H1 (cell line): ENCODE results near the gene ARHGAP6.
A peak's percentile ranks its signal among the peaks of the same experiment; 100 is the strongest.

ENCODE experiments used
- BCL11A ChIP-seq, 2 experiments: IDR thresholded peaks; one replicate each; pipeline ENCODE4 v1.6.1; 2011; ENCODE audit warnings: low read depth in 2 of 2, low read length in 2 of 2, mild to moderate bottlenecking in 2 of 2
- CTCF ChIP-seq, 3 experiments: IDR thresholded peaks; 1 replicate in 2 of 3; 2 replicates in 1 of 3; pipeline versions ENCODE4 v1.5.1 to v1.6.1; 2011; ENCODE audit warnings: low read length in 3 of 3, mild to moderate bottlenecking in 3 of 3, inconsistent platforms in 2 of 3, low read depth in 1 of 3, moderate library complexity in 1 of 3; ENCODE audit not compliant: insufficient read depth in 1 of 3; ENCODE audit errors: control extremely low read depth in 1 of 3
- FOSL1 ChIP-seq: IDR thresholded peaks from 2 replicates; pipeline ENCODE4 v1.6.1; 2011; ENCODE audit warnings: mild to moderate bottlenecking, low read depth, low read length, moderate library complexity; ENCODE audit not compliant: insufficient read depth
- KDM4A ChIP-seq: IDR thresholded peaks from one replicate; pipeline ENCODE4 v1.7.1; 2012; ENCODE audit warnings: low read depth, mild to moderate bottlenecking, moderate library complexity, low read length, inconsistent platforms; ENCODE audit not compliant: severe bottlenecking
- POLR2A ChIP-seq, 2 experiments: IDR thresholded peaks; 1 replicate in 1 of 2; 2 replicates in 1 of 2; pipeline ENCODE4 v1.6.1; 2011; ENCODE audit warnings: low read depth in 2 of 2, low read length in 2 of 2, mild to moderate bottlenecking in 2 of 2; ENCODE audit errors: control extremely low read depth in 1 of 2
- POLR2AphosphoS5 ChIP-seq: IDR thresholded peaks from 2 replicates; pipeline ENCODE4 v1.6.1; 2011; ENCODE audit warnings: low read depth, low read length
- RAD21 ChIP-seq, 2 experiments: IDR thresholded peaks in 1 of 2; conservative IDR thresholded peaks in 1 of 2; 2 replicates each; pipeline ENCODE4 v1.6.1; 2011; ENCODE audit warnings: low read depth in 2 of 2, low read length in 2 of 2, improper control_type of control experiment in 1 of 2, inconsistent platforms in 1 of 2, mild to moderate bottlenecking in 1 of 2, moderate library complexity in 1 of 2
- RFX5 ChIP-seq: IDR thresholded peaks from 2 replicates; pipeline ENCODE4 v1.6.1; 2011; ENCODE audit warnings: low read depth, low read length, improper control_type of control experiment, borderline replicate concordance
- SP1 ChIP-seq: IDR thresholded peaks from 2 replicates; pipeline ENCODE4 v1.6.1; 2011; ENCODE audit warnings: low read depth, low read length
- TBP ChIP-seq: IDR thresholded peaks from 2 replicates; pipeline ENCODE4 v1.6.1; 2011; ENCODE audit warnings: low read depth, low read length, improper control_type of control experiment
- TCF12 ChIP-seq: IDR thresholded peaks from 2 replicates; pipeline ENCODE4 v1.6.1; 2011; ENCODE audit warnings: low read depth, mild to moderate bottlenecking, low read length
- YY1 ChIP-seq: IDR thresholded peaks from 2 replicates; pipeline ENCODE4 v1.6.1; 2011; ENCODE audit warnings: low read depth, mild to moderate bottlenecking, low read length

- TF ChIP-seq KDM4A: no peak
- TF ChIP-seq POLR2AphosphoS5: no peak
- TF ChIP-seq FOSL1: no peak
- no peak for TF ChIP-seq TBP
- TF ChIP-seq YY1: no peak
- no peak for TF ChIP-seq SP1
- peak; percentile 41 to 66 (median 42); a peak in 3 of 4 replicates for TF ChIP-seq CTCF (IDR thresholded peaks at IDR 0.05; ENCODE audit: control extremely low read depth in 1 of 3, insufficient read depth in 1 of 3, low read depth in 1 of 3, low read length in 3 of 3)
- TF ChIP-seq BCL11A (IDR thresholded peaks at IDR 0.05; ENCODE audit: low read depth in 2 of 2, low read length in 2 of 2): no peak
- no peak for TF ChIP-seq POLR2A (IDR thresholded peaks at IDR 0.05; ENCODE audit: control extremely low read depth in 1 of 2, low read depth in 2 of 2, low read length in 2 of 2)
- TF ChIP-seq RAD21 (IDR thresholded peaks at IDR 0.05 in 1 of 2, conservative IDR thresholded peaks at IDR 0.05 in 1 of 2; ENCODE audit: low read depth in 2 of 2, low read length in 2 of 2): peak in 1 of 2 experiments; percentile 24; a peak in 2 of 4 replicates
- TF ChIP-seq TCF12: no peak
- no peak for TF ChIP-seq RFX5
Observed at GRCh38 chrX:11558972-11559371, 106.7 kb downstream of the ARHGAP6 start.
